ENCODE results near the gene MCCC1. TPM values are rescaled to one million over a fixed set of nuclear protein-coding genes. Genes with fewer than 3 reads are reported as not detected.
A peak's percentile ranks its signal among the peaks of the same experiment; 100 is the strongest.

Gene MCCC1
- total RNA-seq, 1 experiment from 2014 or later, result 12.6 TPM

GRCh38 chr3:183129243-183129642 lies 29.9 kb upstream of the MCCC1 start (continued):
- TF ChIP-seq ZBTB33 (IDR thresholded peaks at IDR 0.05; ENCODE audit: extremely low read depth, insufficient replicate concordance, low read length), result no peak
- no peak for TF ChIP-seq EGR1 (IDR thresholded peaks at IDR 0.05; ENCODE audit: low read depth)
- TF ChIP-seq CBX3 (IDR thresholded peaks at IDR 0.05; ENCODE audit: low read depth), result no peak
- TF ChIP-seq CEBPB (IDR thresholded peaks at IDR 0.05; ENCODE audit: low read depth), result no peak
- TF ChIP-seq REST (IDR thresholded peaks at IDR 0.05; ENCODE audit: low read depth), result no peak
- no peak for TF ChIP-seq FOSL1 (IDR thresholded peaks at IDR 0.05; ENCODE audit: low read depth)

- CTCF ChIA-PET, result interaction anchor here (0.7 kb wide), 1 partner anchor 414 kb away, joined by 3 read pairs; no protein-coding TSS in a partner anchor
These were observed 29.4 kb upstream of the MCCC1 start for GRCh38 chr3:183128709-183129108.

More at GRCh38 chr3:183128709-183129108, 29.4 kb upstream of the MCCC1 start:
- TF ChIP-seq ZFX (IDR thresholded peaks at IDR 0.05) (no peak), FOSL1 (IDR thresholded peaks at IDR 0.05; ENCODE audit: low read depth) (0 out of 2 replicates have a peak, but pooled peaks have one; percentile 18), CTCF (IDR thresholded peaks at IDR 0.05 in 2 of 3, conservative IDR thresholded peaks at IDR 0.05 in 1 of 3; ENCODE audit: borderline replicate concordance in 1 of 3, insufficient read depth in 1 of 3, low read depth in 2 of 3, low read length in 2 of 3) (no peak)
- H3K27me3 ChIP-seq (ENCODE audit: insufficient read depth, low read length), result no peaks in the 10 kb centered on the region
- ATAC-seq (no peak), DNase-seq (ENCODE audit: low read depth, low spot score) (no peak)
- no peak overlapping the region for H3K4me2 ChIP-seq (ENCODE audit: low read length)
- H2AFZ ChIP-seq (ENCODE audit: low read depth, low read length, poor library complexity, severe bottlenecking), result no peak overlapping the region
- no peaks in the 10 kb centered on the region for H3K79me2 ChIP-seq (ENCODE audit: insufficient read depth, low read length)
- RAD21 ChIA-PET (ENCODE audit: low non-redundant PET in 1 of 2, low total read pairs in 2 of 2, uncharacterized antibody in 2 of 2, unreplicated experiment in 2 of 2), result no interaction called here
- BruUV-seq (replicated peaks), result no TSS peak
- H3K4me3 ChIP-seq (replicated peaks in 1 of 2; ENCODE audit: low read depth in 1 of 2, low read length in 2 of 2), result no peak overlapping the region
- H3K4me1 ChIP-seq (ENCODE audit: control insufficient read depth in 1 of 2, insufficient read depth in 2 of 2, low read length in 2 of 2), result 0 out of 4 replicates have a peak, but pooled peaks cover 0 to 4% of the 10 kb centered on the region in 2 experiments
- POLR2A ChIA-PET, result no interaction called here
- no peaks in the 10 kb centered on the region for H3K9me2 ChIP-seq (ENCODE audit: insufficient read depth)
- H4K20me1 ChIP-seq (ENCODE audit: insufficient read depth), result no peaks in the 10 kb centered on the region
- intact Hi-C loops (cut with micrococcal nuclease), result loop anchor here (10.0 kb wide), 1 partner anchor 756 kb away; the partner anchor contains the start of gene PARL
- peaks cover 0 to 6% of the 10 kb centered on the region in 2 experiments; a peak in 1 of 4 replicates for H3K9me3 ChIP-seq (ENCODE audit: control insufficient read depth in 1 of 2, insufficient read depth in 1 of 2, low read depth in 1 of 2, low read length in 2 of 2)
- H3K9ac ChIP-seq (ENCODE audit: low read length), result no peak overlapping the region
- no peaks in the 10 kb centered on the region for H3K36me3 ChIP-seq (ENCODE audit: control insufficient read depth in 1 of 2, insufficient read depth in 2 of 2, low read length in 2 of 2)
- H3K27ac ChIP-seq (ENCODE audit: low read depth, low read length), result no peak overlapping the region
